HEK293 (cell line): ENCODE measurements around the gene BICD2.

Source experiments
- CTCF ChIA-PET: fragments of 350-600 bp; formaldehyde crosslinking; extraction: SDS; loops from one replicate; lab custom pipeline; 2021; ENCODE audit warnings: antibody characterized with exemption; lab: Yijun Ruan, JAX
- POLR2A ChIA-PET: fragments of 300-600 bp; formaldehyde crosslinking; extraction: SDS; loops from one replicate; lab custom pipeline; 2020; ENCODE audit warnings: antibody characterized with exemption, inconsistent platforms; lab: Yijun Ruan, JAX
- H3K27ac ChIP-seq: fragments of 200-500 bp; sonication (Bioruptor generic); 2 replicates; pipeline ENCODE4 v1.5.1; 2014; ENCODE audit warnings: low read depth, low read length, control low read depth, inconsistent platforms; ENCODE audit errors: extremely low read depth
- H3K36me3 ChIP-seq, 2 experiments: fragments of 200-500 bp in 1 of 2; sonication (Bioruptor generic) in 1 of 2; 1 replicate in 1 of 2; 2 replicates in 1 of 2; pipeline ENCODE4 v1.5.1; 2014 to 2017; ENCODE audit warnings: inconsistent platforms in 2 of 2, low read length in 2 of 2; ENCODE audit not compliant: control insufficient read depth in 2 of 2, insufficient read depth in 1 of 2
- H3K4me1 ChIP-seq: fragments of 200-500 bp; sonication (Bioruptor generic); 2 replicates; pipeline ENCODE4 v1.5.1; 2014; ENCODE audit warnings: mild to moderate bottlenecking, low read length, inconsistent platforms; ENCODE audit not compliant: control insufficient read depth, insufficient read depth
- H3K4me3 ChIP-seq: 2 replicates; pipeline ENCODE4 v1.5.1; 2011; ENCODE audit warnings: low read depth, mild to moderate bottlenecking, control low read depth, low read length, moderate library complexity
- H3K9me3 ChIP-seq: fragments of 200-500 bp; sonication (Bioruptor generic); 2 replicates; pipeline ENCODE4 v1.5.1; 2014; ENCODE audit warnings: low read depth, low read length, inconsistent platforms; ENCODE audit not compliant: control insufficient read depth, insufficient read depth
- BCL11A ChIP-seq: fragments of 450-650 bp; formaldehyde crosslinking; IDR thresholded peaks from 2 replicates; pipeline ENCODE4 v1.5.1; 2016; ENCODE audit warnings: low read depth, missing biosample characterization, missing genetic modification characterization
- FEZF1 ChIP-seq: fragments of 450-650 bp; formaldehyde crosslinking; IDR thresholded peaks from 2 replicates; pipeline ENCODE4 v1.5.1; 2016; ENCODE audit warnings: missing biosample characterization, missing genetic modification characterization
- GFI1B ChIP-seq: fragments of 450-650 bp; formaldehyde crosslinking; IDR thresholded peaks from 2 replicates; pipeline ENCODE4 v1.5.1; 2016; ENCODE audit warnings: missing biosample characterization, missing genetic modification characterization
- KLF1 ChIP-seq: fragments of 450-650 bp; formaldehyde crosslinking; IDR thresholded peaks from 2 replicates; pipeline ENCODE4 v1.5.1; 2016; ENCODE audit warnings: missing biosample characterization, missing genetic modification characterization
- KLF17 ChIP-seq: fragments of 450-650 bp; formaldehyde crosslinking; IDR thresholded peaks from 2 replicates; pipeline ENCODE4 v1.5.1; 2016; ENCODE audit warnings: missing biosample characterization, missing genetic modification characterization
- PRDM1 ChIP-seq: fragments of 450-650 bp; formaldehyde crosslinking; IDR thresholded peaks from 2 replicates; pipeline ENCODE4; 2016; ENCODE audit warnings: missing biosample characterization, missing genetic modification characterization
- SCRT2 ChIP-seq: fragments of 450-650 bp; formaldehyde crosslinking; IDR thresholded peaks from 2 replicates; pipeline ENCODE4 v1.5.1; 2016; ENCODE audit warnings: missing biosample characterization, missing genetic modification characterization
- ZBTB20 ChIP-seq: fragments of 450-650 bp; formaldehyde crosslinking; IDR thresholded peaks from 2 replicates; pipeline ENCODE4 v1.5.1; 2016; ENCODE audit warnings: missing biosample characterization, missing genetic modification characterization
- ZBTB48 ChIP-seq: fragments of 450-650 bp; formaldehyde crosslinking; IDR thresholded peaks from 2 replicates; pipeline ENCODE4 v1.5.1; 2016; ENCODE audit warnings: missing biosample characterization, missing genetic modification characterization
- ZIC2 ChIP-seq: fragments of 450-650 bp; formaldehyde crosslinking; IDR thresholded peaks from 2 replicates; pipeline ENCODE4 v1.5.1; 2016; ENCODE audit warnings: missing biosample characterization, missing genetic modification characterization
- ZNF202 ChIP-seq: fragments of 450-650 bp; formaldehyde crosslinking; IDR thresholded peaks from 2 replicates; pipeline ENCODE4 v1.5.1; 2016; ENCODE audit warnings: missing biosample characterization, missing genetic modification characterization, borderline replicate concordance
- ZNF214 ChIP-seq: fragments of 450-650 bp; formaldehyde crosslinking; IDR thresholded peaks from 2 replicates; pipeline ENCODE4 v1.5.1; 2017; ENCODE audit warnings: missing biosample characterization, mild to moderate bottlenecking, missing genetic modification characterization, borderline replicate concordance
- ZNF26 ChIP-seq: fragments of 450-650 bp; formaldehyde crosslinking; IDR thresholded peaks from 2 replicates; pipeline ENCODE4 v1.5.1; 2016; ENCODE audit warnings: missing biosample characterization, missing genetic modification characterization
- ZNF311 ChIP-seq: fragments of 450-650 bp; formaldehyde crosslinking; IDR thresholded peaks from 2 replicates; pipeline ENCODE4 v1.5.1; 2017; ENCODE audit warnings: missing biosample characterization, missing genetic modification characterization, borderline replicate concordance
- ZNF324 ChIP-seq: fragments of 450-650 bp; formaldehyde crosslinking; IDR thresholded peaks from 2 replicates; pipeline ENCODE4 v1.5.1; 2016; ENCODE audit warnings: missing biosample characterization, missing genetic modification characterization
- ZNF423 ChIP-seq: fragments of 450-650 bp; formaldehyde crosslinking; IDR thresholded peaks from 2 replicates; pipeline ENCODE4 v1.5.1; 2016; ENCODE audit warnings: missing biosample characterization, missing genetic modification characterization
- ZNF501 ChIP-seq: fragments of 450-650 bp; formaldehyde crosslinking; IDR thresholded peaks from 2 replicates; pipeline ENCODE4 v1.5.1; 2016; ENCODE audit warnings: missing biosample characterization, missing genetic modification characterization
- ZNF510 ChIP-seq: fragments of 450-650 bp; formaldehyde crosslinking; IDR thresholded peaks from 2 replicates; pipeline ENCODE4 v1.5.1; 2018; ENCODE audit warnings: mild to moderate bottlenecking, missing genetic modification characterization, missing biosample characterization; ENCODE audit not compliant: insufficient replicate concordance
- ZNF514 ChIP-seq: fragments of 450-650 bp; formaldehyde crosslinking; IDR thresholded peaks from 2 replicates; pipeline ENCODE4 v1.5.1; 2016; ENCODE audit warnings: missing biosample characterization, missing genetic modification characterization
- ZNF571 ChIP-seq: fragments of 450-650 bp; formaldehyde crosslinking; IDR thresholded peaks from 2 replicates; pipeline ENCODE4 v1.5.0; 2017; ENCODE audit warnings: missing biosample characterization, missing genetic modification characterization
- ZNF654 ChIP-seq: fragments of 450-650 bp; formaldehyde crosslinking; IDR thresholded peaks from 2 replicates; pipeline ENCODE4 v1.5.1; 2016; ENCODE audit warnings: low read depth, missing biosample characterization, missing genetic modification characterization
- ZNF701 ChIP-seq: fragments of 450-650 bp; formaldehyde crosslinking; IDR thresholded peaks from 2 replicates; pipeline ENCODE4 v1.5.1; 2016; ENCODE audit warnings: missing biosample characterization, missing genetic modification characterization
- ZNF707 ChIP-seq: fragments of 450-650 bp; formaldehyde crosslinking; IDR thresholded peaks from 2 replicates; pipeline ENCODE4 v1.5.1; 2016; ENCODE audit warnings: missing biosample characterization, missing genetic modification characterization
- ZNF843 ChIP-seq: fragments of 450-650 bp; formaldehyde crosslinking; IDR thresholded peaks from 2 replicates; pipeline ENCODE4 v1.5.1; 2016; ENCODE audit warnings: missing biosample characterization, missing genetic modification characterization

BICD2 gene

GRCh38 chr9:92716557-92716956, 48.1 kb downstream of the BICD2 start:
- TF ChIP-seq ZIC2 (tag by site-specific recombination) (peak; percentile 28; the same call in 1 of the 2 replicates), ZNF501 (tag by site-specific recombination) (no peak), ZNF654 (tag by site-specific recombination) (peak; percentile 74)
- no peak overlapping the region for H3K27ac ChIP-seq

GRCh38 chr9:92715488-92716231, 49.0 kb downstream of the BICD2 start:
- ChIA-PET POLR2A (no interaction called here), CTCF (interaction anchor here (0.7 to 9.7 kb wide), 13 partner anchors 9 to 101 kb away, joined by 3 to 150 read pairs (median 4); no protein-coding TSS in a partner anchor)
- TF ChIP-seq KLF1 (tag by site-specific recombination) (peak; percentile 64), GFI1B (no peak)
- no peak overlapping the region for H3K27ac ChIP-seq
- H3K9me3 ChIP-seq = no peaks in the 10 kb centered on the region
- no peaks in the 10 kb centered on the region for H3K4me1 ChIP-seq
- peaks cover 0 to 97% of the 10 kb centered on the region in 2 experiments; a peak in 1 of 3 replicates for H3K36me3 ChIP-seq
- H3K4me3 ChIP-seq = no peak overlapping the region

More at GRCh38 chr9:92716557-92716956, 48.1 kb downstream of the BICD2 start:
- POLR2A ChIA-PET = no interaction called here
- CTCF ChIA-PET = interaction anchor here (0.5 to 9.7 kb wide), 20 partner anchors 10 to 1786 kb away, joined by 3 to 150 read pairs (median 4); no protein-coding TSS in a partner anchor
- H3K4me3 ChIP-seq = no peak overlapping the region
- no peaks in the 10 kb centered on the region for H3K4me1 ChIP-seq
- H3K9me3 ChIP-seq = no peaks in the 10 kb centered on the region
- peaks cover 0 to 96% of the 10 kb centered on the region in 2 experiments; a peak in 1 of 3 replicates for H3K36me3 ChIP-seq

- POLR2A ChIA-PET = no interaction called here
- no peak for TF ChIP-seq ZNF26 (tag by site-specific recombination)
- no peak for TF ChIP-seq ZNF214 (tag by site-specific recombination)
- TF ChIP-seq ZNF311 (tag by site-specific recombination) = no peak
- no peak for TF ChIP-seq BCL11A
- no peak for TF ChIP-seq ZBTB20 (tag by site-specific recombination)
- no peak for TF ChIP-seq ZNF571 (tag by site-specific recombination)
- no peak for TF ChIP-seq ZNF707 (tag by site-specific recombination)
- no peak for TF ChIP-seq ZNF423
- no peak for TF ChIP-seq ZNF843 (tag by site-specific recombination)
- TF ChIP-seq ZNF202 (tag by site-specific recombination) = no peak
- no peak for TF ChIP-seq SCRT2 (tag by site-specific recombination)
- TF ChIP-seq PRDM1 (tag by site-specific recombination) = no peak
- TF ChIP-seq ZNF510 (tag by site-specific recombination) = no peak
- no peak for TF ChIP-seq ZNF701
- TF ChIP-seq ZNF324 (tag by site-specific recombination) = no peak
- TF ChIP-seq ZNF514 (tag by site-specific recombination) = no peak
- no peak for TF ChIP-seq ZBTB48 (tag by site-specific recombination)
- no peak for TF ChIP-seq FEZF1 (tag by site-specific recombination)
- no peak for TF ChIP-seq KLF17 (tag by site-specific recombination)
- TF ChIP-seq, all 188 proteins: peak for 0
Measured at GRCh38 chr9:92714787-92715487, 49.7 kb downstream of the BICD2 start.

More at GRCh38 chr9:92714787-92715487, 49.7 kb downstream of the BICD2 start:
- Histone ChIP-seq H3K27ac (no peak overlapping the region), H3K9me3 (no peaks in the 10 kb centered on the region), H3K4me1 (no peaks in the 10 kb centered on the region), H3K4me3 (no peak overlapping the region), H3K36me3 (peaks cover 0 to 97% of the 10 kb centered on the region in 2 experiments; a peak in 1 of 3 replicates)
- CTCF ChIA-PET = interaction anchor here (0.7 to 9.7 kb wide), 4 partner anchors 15 to 101 kb away, joined by 3 to 150 read pairs (median 4); no protein-coding TSS in a partner anchor
